HEK293T (cell line): ENCODE data around the gene MYEOV.

Experiments used
- FOXK2 ChIP-seq: fragments of 450-650 bp; IDR thresholded peaks from 2 replicates; pipeline ENCODE4 v1.6.1; 2016; ENCODE audit warnings: mild to moderate bottlenecking
- SP1 ChIP-seq: fragments of 450-650 bp; IDR thresholded peaks from 2 replicates; pipeline ENCODE4 v1.6.1; 2017

- TF ChIP-seq FOXK2 (no peak), SP1 (no peak)
Observed at GRCh38 chr11:69263736-69264052, 30.3 kb upstream of the MYEOV start.
